Nephron progenitor cell (in vitro differentiated cells): ENCODE results near the gene NCR3LG1.

ENCODE experiments used
- DNase-seq: peaks from one replicate; pipeline ENCODE4 v3.0.0; 2021
- H3K27ac Mint-ChIP-seq: 2 replicates; pipeline ENCODE4 v1.8.0; 2021; ENCODE audit warnings: mild to moderate bottlenecking, moderate library complexity, mixed read lengths
- H3K27me3 Mint-ChIP-seq: 2 replicates; pipeline ENCODE4 v1.8.0; 2021; ENCODE audit warnings: mild to moderate bottlenecking, low read depth, mixed read lengths; ENCODE audit not compliant: poor library complexity
- H3K36me3 Mint-ChIP-seq: 2 replicates; pipeline ENCODE4 v1.8.0; 2021; ENCODE audit warnings: low read depth, mixed read lengths
- H3K4me1 Mint-ChIP-seq: 2 replicates; pipeline ENCODE4 v1.8.0; 2021; ENCODE audit warnings: mixed read lengths
- H3K4me3 Mint-ChIP-seq: 2 replicates; pipeline ENCODE4 v1.8.0; 2021; ENCODE audit warnings: mild to moderate bottlenecking, moderate library complexity, mixed read lengths
- H3K9me3 Mint-ChIP-seq: 2 replicates; pipeline ENCODE4 v1.8.0; 2021; ENCODE audit warnings: mild to moderate bottlenecking, moderate library complexity, mixed read lengths
- TF ChIP-seq, protein P1 (sequence below): fragments of 200-600 bp; sonication (generic); IDR thresholded peaks from 2 replicates; pipeline ENCODE4 v1.5.0; 2021; ENCODE audit warnings: antibody characterized with exemption

NCR3LG1 gene

DNA sequence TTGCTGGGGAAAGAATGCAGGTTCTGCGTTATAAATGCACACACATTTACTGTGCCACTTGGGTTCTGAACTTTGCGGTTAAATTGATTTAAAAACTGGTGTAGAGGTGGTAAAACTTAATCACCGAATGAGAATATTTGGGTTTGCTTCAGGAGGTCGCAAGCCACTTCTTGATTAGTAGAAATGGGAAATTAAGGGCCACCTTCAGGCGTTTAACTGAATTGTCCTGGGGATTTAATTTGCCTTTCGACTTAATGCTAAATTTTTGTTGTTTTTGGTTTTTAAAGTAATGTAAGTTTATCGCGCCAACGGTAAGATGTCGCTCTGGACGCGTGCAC is 459 bp upstream of the NCR3LG1 start:
- H3K4me3 Mint-ChIP-seq: peak overlapping the region; percentile 87
- peaks cover 68% of the 10 kb centered on the region for H3K27me3 Mint-ChIP-seq
- TF ChIP-seq, protein P1, sequence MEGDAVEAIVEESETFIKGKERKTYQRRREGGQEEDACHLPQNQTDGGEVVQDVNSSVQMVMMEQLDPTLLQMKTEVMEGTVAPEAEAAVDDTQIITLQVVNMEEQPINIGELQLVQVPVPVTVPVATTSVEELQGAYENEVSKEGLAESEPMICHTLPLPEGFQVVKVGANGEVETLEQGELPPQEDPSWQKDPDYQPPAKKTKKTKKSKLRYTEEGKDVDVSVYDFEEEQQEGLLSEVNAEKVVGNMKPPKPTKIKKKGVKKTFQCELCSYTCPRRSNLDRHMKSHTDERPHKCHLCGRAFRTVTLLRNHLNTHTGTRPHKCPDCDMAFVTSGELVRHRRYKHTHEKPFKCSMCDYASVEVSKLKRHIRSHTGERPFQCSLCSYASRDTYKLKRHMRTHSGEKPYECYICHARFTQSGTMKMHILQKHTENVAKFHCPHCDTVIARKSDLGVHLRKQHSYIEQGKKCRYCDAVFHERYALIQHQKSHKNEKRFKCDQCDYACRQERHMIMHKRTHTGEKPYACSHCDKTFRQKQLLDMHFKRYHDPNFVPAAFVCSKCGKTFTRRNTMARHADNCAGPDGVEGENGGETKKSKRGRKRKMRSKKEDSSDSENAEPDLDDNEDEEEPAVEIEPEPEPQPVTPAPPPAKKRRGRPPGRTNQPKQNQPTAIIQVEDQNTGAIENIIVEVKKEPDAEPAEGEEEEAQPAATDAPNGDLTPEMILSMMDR: no peak
- no peaks in the 10 kb centered on the region for H3K36me3 Mint-ChIP-seq
- H3K9me3 Mint-ChIP-seq: peaks cover 15% of the 10 kb centered on the region
- no peak for DNase-seq
- H3K27ac Mint-ChIP-seq: no peak overlapping the region
- peaks cover 22% of the 10 kb centered on the region for H3K4me1 Mint-ChIP-seq

DNA sequence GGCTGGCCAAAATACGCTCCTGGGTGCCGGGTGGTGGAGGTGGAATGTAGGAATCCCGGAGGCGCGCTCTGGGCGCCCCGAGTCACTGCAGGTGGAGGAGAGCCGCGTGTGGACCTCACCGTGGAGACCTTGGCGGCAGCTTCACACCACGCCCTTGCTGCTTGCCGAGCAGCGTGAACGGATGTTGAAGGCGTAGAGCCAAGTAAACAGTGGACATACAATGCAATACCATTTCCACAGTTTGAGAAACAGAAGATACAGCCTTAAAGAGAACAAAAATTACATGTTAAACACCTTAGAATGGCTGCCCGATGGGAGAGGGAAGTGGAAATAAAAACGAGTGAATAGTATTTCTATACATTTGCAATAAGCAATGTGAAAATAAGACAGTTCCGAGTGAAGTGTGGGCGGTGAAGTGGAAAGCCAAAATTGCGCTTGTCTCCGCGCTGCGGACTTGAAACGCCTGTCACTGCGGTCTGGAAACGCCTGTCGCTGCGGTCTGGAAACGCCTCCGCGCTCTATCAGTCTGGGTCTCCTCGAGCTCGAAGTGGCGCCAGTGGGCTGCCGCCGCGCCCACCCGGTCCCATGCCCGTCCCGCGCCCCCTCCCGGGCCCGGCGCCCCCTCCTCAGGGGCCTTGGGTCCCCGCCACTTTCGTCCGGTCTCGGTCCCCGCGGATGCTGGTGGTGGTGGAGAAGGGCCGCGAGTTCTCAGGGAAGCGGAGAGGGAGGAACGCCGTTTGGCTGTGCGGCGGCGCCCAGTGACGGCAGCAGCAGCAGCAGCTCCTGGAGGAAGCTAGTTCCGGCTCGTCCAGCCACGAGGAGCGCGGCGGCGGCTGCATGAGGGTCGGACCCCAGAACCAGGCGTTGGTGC is 1.6 kb downstream of the NCR3LG1 start:
- no peak overlapping the region for H3K27ac Mint-ChIP-seq
- H3K36me3 Mint-ChIP-seq: peaks cover 5% of the 10 kb centered on the region
- peak overlapping the region; percentile 87 for H3K4me3 Mint-ChIP-seq
- peak; percentile 75 for DNase-seq
- TF ChIP-seq, protein P1: no peak
- H3K9me3 Mint-ChIP-seq: peaks cover 24% of the 10 kb centered on the region
- H3K27me3 Mint-ChIP-seq: peaks cover 63% of the 10 kb centered on the region
- H3K4me1 Mint-ChIP-seq: peaks cover 22% of the 10 kb centered on the region

DNA sequence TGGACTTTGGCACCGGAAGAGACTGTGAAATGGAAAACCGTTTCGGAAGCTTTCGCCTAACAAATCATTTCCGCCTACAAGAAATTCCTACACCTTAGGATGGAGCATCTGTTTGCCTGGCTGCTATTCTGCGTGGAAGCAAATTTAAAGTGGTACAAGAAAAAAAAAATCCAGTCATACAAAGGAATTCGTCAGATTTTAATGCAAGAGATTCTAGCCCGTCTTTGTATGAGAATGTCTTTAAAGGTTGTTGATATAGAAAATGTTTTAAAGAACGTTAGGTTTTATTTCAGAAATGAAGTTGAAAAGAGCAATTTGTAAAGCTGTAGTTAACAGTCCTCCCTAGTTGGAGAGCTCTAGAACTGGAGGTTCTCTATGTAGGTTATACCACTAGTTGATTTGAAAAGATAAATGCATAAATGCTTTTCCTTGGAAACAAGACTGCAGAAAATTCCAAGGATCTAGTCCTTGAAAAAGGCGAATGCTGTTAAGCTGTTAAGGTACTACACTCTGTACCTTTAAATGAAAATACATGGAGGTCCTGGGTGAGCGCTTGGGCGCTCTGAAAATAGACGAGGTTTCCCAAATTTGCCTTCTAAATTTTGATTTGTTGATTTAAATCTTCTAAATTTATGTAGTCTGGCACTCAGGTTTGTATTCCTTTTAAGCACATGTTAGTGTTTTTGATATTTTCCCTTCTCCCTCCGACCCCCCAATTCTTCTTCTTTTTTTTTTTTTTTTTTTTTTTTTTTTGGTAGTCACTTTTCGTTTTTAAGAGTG is 2.4 kb downstream of the NCR3LG1 start:
- no peak for DNase-seq
- peak overlapping the region; percentile 87 for H3K4me3 Mint-ChIP-seq
- H3K27ac Mint-ChIP-seq: no peak overlapping the region
- H3K9me3 Mint-ChIP-seq: peaks cover 28% of the 10 kb centered on the region
- H3K36me3 Mint-ChIP-seq: peaks cover 9% of the 10 kb centered on the region
- TF ChIP-seq, protein P1: no peak
- peaks cover 56% of the 10 kb centered on the region for H3K27me3 Mint-ChIP-seq
- H3K4me1 Mint-ChIP-seq: peaks cover 22% of the 10 kb centered on the region

DNA sequence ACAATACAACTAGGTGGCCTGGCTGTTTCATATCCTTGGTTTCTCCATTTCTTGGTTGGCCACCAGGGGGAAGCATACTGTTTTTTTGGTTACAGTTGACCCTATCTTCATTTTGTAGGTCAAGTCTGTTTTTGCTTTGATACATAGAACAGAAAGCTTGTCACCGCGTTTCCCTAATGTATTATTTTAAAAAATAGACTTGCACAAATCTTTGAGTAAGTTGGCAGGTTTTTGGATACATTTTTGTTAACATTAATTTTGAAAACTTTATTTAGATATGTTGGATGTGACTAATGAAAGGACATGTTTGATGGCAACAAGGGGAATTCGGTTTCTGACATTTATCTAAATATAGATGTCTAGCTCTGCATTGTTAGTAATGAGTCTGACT is 3.0 kb downstream of the NCR3LG1 start:
- peaks cover 22% of the 10 kb centered on the region for H3K4me1 Mint-ChIP-seq
- peaks cover 15% of the 10 kb centered on the region for H3K36me3 Mint-ChIP-seq
- H3K4me3 Mint-ChIP-seq: peak overlapping the region; percentile 87
- peaks cover 34% of the 10 kb centered on the region for H3K9me3 Mint-ChIP-seq
- DNase-seq: peak; percentile 71
- H3K27ac Mint-ChIP-seq: no peak overlapping the region
- TF ChIP-seq, protein P1: peak; percentile 57
- peaks cover 50% of the 10 kb centered on the region for H3K27me3 Mint-ChIP-seq

DNA sequence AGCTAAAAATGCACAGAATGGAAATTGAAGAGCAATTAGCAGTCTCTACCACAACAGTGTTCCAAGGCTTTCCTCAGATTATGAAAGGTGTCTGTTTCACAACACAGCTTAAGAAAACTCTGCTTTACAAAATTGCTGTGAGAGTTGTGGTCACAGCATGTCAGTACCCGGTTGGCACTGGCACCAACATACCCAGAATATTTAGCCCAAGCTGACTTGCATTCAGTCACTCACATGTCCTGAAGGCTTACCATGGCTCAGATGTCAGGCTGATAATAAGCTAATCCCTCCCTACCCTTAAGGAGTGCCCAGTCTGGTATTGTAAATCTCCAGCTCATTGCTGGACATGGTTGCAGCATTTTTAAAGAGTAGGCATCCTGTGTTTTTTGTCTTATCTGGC is 14.9 kb downstream of the NCR3LG1 start:
- Mint-ChIP-seq H3K36me3 (peaks cover 45% of the 10 kb centered on the region), H3K4me1 (no peaks in the 10 kb centered on the region), H3K27me3 (peaks cover 3% of the 10 kb centered on the region), H3K4me3 (no peak overlapping the region), H3K9me3 (peaks cover 63% of the 10 kb centered on the region), H3K27ac (no peak overlapping the region)
- TF ChIP-seq, protein P1: no peak
- no peak for DNase-seq
